DMS 273 (cell line): ENCODE data around the gene KRTAP23-1.

Experiments
- DNase-seq: peaks from one replicate; lab custom pipeline; 2025; ENCODE audit not compliant: unreplicated experiment; lab: John Stamatoyannopoulos, UW

The KRTAP23-1 gene

GRCh38 chr21:30348506-30348905 lies at the start of gene KRTAP23-1:
TSS of gene KRTAP23-1 (minus strand) at chr21:30348606. CDS start at chr21:30348606, 0 bp downstream.
- DNase-seq = no peak

GRCh38 chr21:30395731-30396130 lies 47.3 kb upstream of the KRTAP23-1 start, which contains the start of gene KRTAP13-1:
TSS of gene KRTAP13-1 (plus strand) at chr21:30396031. CDS start at chr21:30396087, 56 bp downstream.
- DNase-seq = no peak

- no peak for DNase-seq
Measured at GRCh38 chr21:30391492-30392025, 43.2 kb upstream of the KRTAP23-1 start.

GRCh38 chr21:30382201-30382600 lies 33.8 kb upstream of the KRTAP23-1 start:
- no peak for DNase-seq

- no peak for DNase-seq
Measured at GRCh38 chr21:30372139-30372770, 23.8 kb upstream of the KRTAP23-1 start, which contains the start of gene KRTAP13-2. TSS of gene KRTAP13-2 (minus strand) at chr21:30372271. CDS start at chr21:30372213, 58 bp downstream.

GRCh38 chr21:30355906-30356305 lies 7.5 kb upstream of the KRTAP23-1 start:
- DNase-seq = no peak

GRCh38 chr21:30354308-30355005 lies 6.1 kb upstream of the KRTAP23-1 start:
- DNase-seq = no peak

- DNase-seq = no peak
Measured at GRCh38 chr21:30351534-30351933, 3.1 kb upstream of the KRTAP23-1 start.

GRCh38 chr21:30349572-30349971 lies 1.2 kb upstream of the KRTAP23-1 start:
- DNase-seq = no peak

GRCh38 chr21:30345014-30345413 lies 3.4 kb downstream of the KRTAP23-1 start:
- DNase-seq = no peak

- peak; percentile 62 for DNase-seq
Measured at GRCh38 chr21:30340714-30341573, 7.5 kb downstream of the KRTAP23-1 start.

- DNase-seq = no peak
Measured at GRCh38 chr21:30338717-30339116, 9.7 kb downstream of the KRTAP23-1 start.

GRCh38 chr21:30337772-30338171 lies 10.6 kb downstream of the KRTAP23-1 start:
- DNase-seq = no peak

- DNase-seq = no peak
Measured at GRCh38 chr21:30337276-30337744, 11.1 kb downstream of the KRTAP23-1 start, which contains the start of gene KRTAP27-1. TSS of gene KRTAP27-1 (minus strand) at chr21:30337694. CDS start at chr21:30337668, 26 bp downstream.

GRCh38 chr21:30336596-30336995 lies 11.8 kb downstream of the KRTAP23-1 start:
- no peak for DNase-seq

GRCh38 chr21:30333736-30334135 lies 14.7 kb downstream of the KRTAP23-1 start:
- no peak for DNase-seq

- no peak for DNase-seq
Measured at GRCh38 chr21:30332681-30333080, 15.7 kb downstream of the KRTAP23-1 start.

- DNase-seq = no peak
Measured at GRCh38 chr21:30329203-30329875, 19.1 kb downstream of the KRTAP23-1 start.

GRCh38 chr21:30326390-30326789 lies 22.0 kb downstream of the KRTAP23-1 start:
- no peak for DNase-seq

- no peak for DNase-seq
Measured at GRCh38 chr21:30320215-30320614, 28.2 kb downstream of the KRTAP23-1 start, which contains the start of gene KRTAP26-1. TSS of gene KRTAP26-1 (minus strand) at chr21:30320315. CDS start at chr21:30320035, 280 bp downstream.
